ENCODE measurements around the gene RYR3.

DNA sequence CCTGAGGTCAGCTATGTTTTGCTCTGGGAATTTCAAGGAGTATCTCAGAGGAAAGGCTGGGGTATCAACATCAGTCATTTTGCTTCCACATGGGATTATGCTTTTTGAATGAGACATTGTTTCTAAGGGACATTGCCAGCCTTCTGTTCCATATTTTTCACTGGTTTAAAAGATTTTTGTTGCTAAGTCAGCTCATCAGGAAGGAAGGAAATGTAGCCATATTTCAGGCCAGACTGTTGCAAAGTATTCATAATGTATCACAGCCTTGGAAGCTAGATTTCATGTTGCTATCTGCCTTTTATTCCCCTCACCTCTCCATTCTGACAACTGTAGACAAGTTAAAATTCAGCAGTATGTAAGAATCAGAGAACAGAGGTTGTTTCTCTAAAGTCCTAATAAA is 596.6 kb downstream of the RYR3 start:
- TF ChIP-seq ZNF274 (IDR thresholded peaks at IDR 0.05; ENCODE audit: low read length) (no peak), ZNF274 (tag by site-specific recombination; IDR thresholded peaks at IDR 0.05; ENCODE audit: borderline replicate concordance) (no peak), ZBTB1 (tag by site-specific recombination; IDR thresholded peaks at IDR 0.05) (no peak), ZNF571 (tag by site-specific recombination; IDR thresholded peaks at IDR 0.05) (no peak), ZNF335 (tag by site-specific recombination; conservative IDR thresholded peaks at IDR 0.05) (no peak), TCF7L2 (IDR thresholded peaks at IDR 0.05; ENCODE audit: borderline replicate concordance, low read depth, low read length) (no peak), IKZF3 (tag by site-specific recombination; IDR thresholded peaks at IDR 0.05) (no peak)
- TF ChIP-seq, protein P1, sequence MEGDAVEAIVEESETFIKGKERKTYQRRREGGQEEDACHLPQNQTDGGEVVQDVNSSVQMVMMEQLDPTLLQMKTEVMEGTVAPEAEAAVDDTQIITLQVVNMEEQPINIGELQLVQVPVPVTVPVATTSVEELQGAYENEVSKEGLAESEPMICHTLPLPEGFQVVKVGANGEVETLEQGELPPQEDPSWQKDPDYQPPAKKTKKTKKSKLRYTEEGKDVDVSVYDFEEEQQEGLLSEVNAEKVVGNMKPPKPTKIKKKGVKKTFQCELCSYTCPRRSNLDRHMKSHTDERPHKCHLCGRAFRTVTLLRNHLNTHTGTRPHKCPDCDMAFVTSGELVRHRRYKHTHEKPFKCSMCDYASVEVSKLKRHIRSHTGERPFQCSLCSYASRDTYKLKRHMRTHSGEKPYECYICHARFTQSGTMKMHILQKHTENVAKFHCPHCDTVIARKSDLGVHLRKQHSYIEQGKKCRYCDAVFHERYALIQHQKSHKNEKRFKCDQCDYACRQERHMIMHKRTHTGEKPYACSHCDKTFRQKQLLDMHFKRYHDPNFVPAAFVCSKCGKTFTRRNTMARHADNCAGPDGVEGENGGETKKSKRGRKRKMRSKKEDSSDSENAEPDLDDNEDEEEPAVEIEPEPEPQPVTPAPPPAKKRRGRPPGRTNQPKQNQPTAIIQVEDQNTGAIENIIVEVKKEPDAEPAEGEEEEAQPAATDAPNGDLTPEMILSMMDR (tag by site-specific recombination; IDR thresholded peaks at IDR 0.05): no peak

All from HEK293 (cell line).